RWPE2 (cell line): ENCODE results near the gene ASIC2.
A peak's percentile ranks its signal among the peaks of the same experiment; 100 is the strongest.

ENCODE experiments used
- ATAC-seq: fragments of 200-7000 bp; cut with Tn5 transposase; 3 replicates; pipeline ENCODE4 v1.9.1; 2021; ENCODE audit warnings: low read depth
- DNase-seq: peaks from one replicate; pipeline ENCODE4 v3.0.0-alpha.2; 2020; ENCODE audit warnings: low spot score
- H3K27ac ChIP-seq: fragments of 450-650 bp; 2 replicates; pipeline ENCODE4 v1.5.1; 2017; ENCODE audit warnings: mild to moderate bottlenecking; ENCODE audit not compliant: poor library complexity, severe bottlenecking
- H3K27me3 ChIP-seq: fragments of 250-450 bp; sonication (Bioruptor Pico); 2 replicates; pipeline ENCODE4 v1.5.1; 2021; ENCODE audit warnings: mild to moderate bottlenecking, moderate library complexity; ENCODE audit not compliant: insufficient read depth, poor library complexity, severe bottlenecking
- H3K36me3 ChIP-seq: fragments of 250-450 bp; sonication (Bioruptor Pico); 2 replicates; pipeline ENCODE4 v1.5.1; 2020; ENCODE audit warnings: low read depth, mild to moderate bottlenecking, moderate library complexity
- H3K4me1 ChIP-seq: fragments of 250-450 bp; sonication (Bioruptor Pico); 2 replicates; pipeline ENCODE4 v1.5.1; 2021; ENCODE audit warnings: mild to moderate bottlenecking, moderate library complexity; ENCODE audit not compliant: insufficient read depth, poor library complexity, severe bottlenecking
- H3K4me3 ChIP-seq: fragments of 250-450 bp; sonication (Bioruptor Pico); 2 replicates; pipeline ENCODE4 v1.5.1; 2021; ENCODE audit warnings: mild to moderate bottlenecking, moderate library complexity; ENCODE audit not compliant: severe bottlenecking
- H3K9me3 ChIP-seq: fragments of 250-450 bp; sonication (Bioruptor Pico); 2 replicates; pipeline ENCODE4 v1.5.1; 2021; ENCODE audit warnings: mild to moderate bottlenecking, moderate library complexity; ENCODE audit not compliant: severe bottlenecking
- TF ChIP-seq, protein P1 (sequence below): fragments of 450-650 bp; IDR thresholded peaks from one replicate; pipeline ENCODE4 v1.5.1; 2017; ENCODE audit warnings: mild to moderate bottlenecking, moderate library complexity; ENCODE audit not compliant: poor library complexity, severe bottlenecking

The ASIC2 gene

GRCh38 chr17:33057564-33057963 lies 235.5 kb downstream of the ASIC2 start:
- TF ChIP-seq, protein P1, sequence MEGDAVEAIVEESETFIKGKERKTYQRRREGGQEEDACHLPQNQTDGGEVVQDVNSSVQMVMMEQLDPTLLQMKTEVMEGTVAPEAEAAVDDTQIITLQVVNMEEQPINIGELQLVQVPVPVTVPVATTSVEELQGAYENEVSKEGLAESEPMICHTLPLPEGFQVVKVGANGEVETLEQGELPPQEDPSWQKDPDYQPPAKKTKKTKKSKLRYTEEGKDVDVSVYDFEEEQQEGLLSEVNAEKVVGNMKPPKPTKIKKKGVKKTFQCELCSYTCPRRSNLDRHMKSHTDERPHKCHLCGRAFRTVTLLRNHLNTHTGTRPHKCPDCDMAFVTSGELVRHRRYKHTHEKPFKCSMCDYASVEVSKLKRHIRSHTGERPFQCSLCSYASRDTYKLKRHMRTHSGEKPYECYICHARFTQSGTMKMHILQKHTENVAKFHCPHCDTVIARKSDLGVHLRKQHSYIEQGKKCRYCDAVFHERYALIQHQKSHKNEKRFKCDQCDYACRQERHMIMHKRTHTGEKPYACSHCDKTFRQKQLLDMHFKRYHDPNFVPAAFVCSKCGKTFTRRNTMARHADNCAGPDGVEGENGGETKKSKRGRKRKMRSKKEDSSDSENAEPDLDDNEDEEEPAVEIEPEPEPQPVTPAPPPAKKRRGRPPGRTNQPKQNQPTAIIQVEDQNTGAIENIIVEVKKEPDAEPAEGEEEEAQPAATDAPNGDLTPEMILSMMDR: no peak
- Histone ChIP-seq H3K4me1 (no peaks in the 10 kb centered on the region), H3K36me3 (no peaks in the 10 kb centered on the region), H3K27me3 (no peaks in the 10 kb centered on the region), H3K27ac (no peak overlapping the region), H3K4me3 (no peak overlapping the region), H3K9me3 (no peaks in the 10 kb centered on the region)
- DNase-seq: no peak
- ATAC-seq: 0 out of 3 replicates have a peak, but pooled peaks have one; percentile 27

GRCh38 chr17:33056399-33057146 lies 236.5 kb downstream of the ASIC2 start:
- no peaks in the 10 kb centered on the region for H3K4me1 ChIP-seq
- TF ChIP-seq, protein P1: no peak
- ATAC-seq (no peak), DNase-seq (no peak)
- no peak overlapping the region for H3K27ac ChIP-seq
- no peaks in the 10 kb centered on the region for H3K36me3 ChIP-seq
- no peaks in the 10 kb centered on the region for H3K27me3 ChIP-seq
- H3K9me3 ChIP-seq: no peaks in the 10 kb centered on the region
- no peak overlapping the region for H3K4me3 ChIP-seq

GRCh38 chr17:33055746-33056145 lies 237.3 kb downstream of the ASIC2 start:
- Histone ChIP-seq H3K36me3 (no peaks in the 10 kb centered on the region), H3K9me3 (no peaks in the 10 kb centered on the region), H3K27ac (no peak overlapping the region), H3K4me1 (no peaks in the 10 kb centered on the region), H3K27me3 (no peaks in the 10 kb centered on the region), H3K4me3 (no peak overlapping the region)
- TF ChIP-seq, protein P1: no peak
- ATAC-seq (no peak), DNase-seq (no peak)

GRCh38 chr17:33055171-33055611 lies 237.9 kb downstream of the ASIC2 start:
- H3K36me3 ChIP-seq: no peaks in the 10 kb centered on the region
- no peaks in the 10 kb centered on the region for H3K4me1 ChIP-seq
- no peaks in the 10 kb centered on the region for H3K27me3 ChIP-seq
- no peak overlapping the region for H3K27ac ChIP-seq
- no peak for ATAC-seq
- H3K9me3 ChIP-seq: no peaks in the 10 kb centered on the region
- H3K4me3 ChIP-seq: no peak overlapping the region
- TF ChIP-seq, protein P1: no peak
- DNase-seq: no peak

- Histone ChIP-seq H3K27me3 (no peaks in the 10 kb centered on the region), H3K4me3 (no peak overlapping the region), H3K4me1 (no peaks in the 10 kb centered on the region), H3K27ac (no peak overlapping the region), H3K9me3 (no peaks in the 10 kb centered on the region), H3K36me3 (no peaks in the 10 kb centered on the region)
- DNase-seq (no peak), ATAC-seq (no peak)
- TF ChIP-seq, protein P1: no peak
Observed at GRCh38 chr17:33054412-33054811, 238.7 kb downstream of the ASIC2 start.
